Posterior cingulate gyrus (tissue), 11 donors: ENCODE data around the gene TSGA10IP.

Source experiments
- DNase-seq, 10 donors: peaks; one replicate each; pipeline versions ENCODE4 v3.0.0 to v3.0.0-alpha.2; 2020 to 2021; ENCODE audit warnings: mixed read lengths in 3 of 10
- intact Hi-C: fragments of 100-400 bp; cut with DNase I; formaldehyde crosslinking; loops from one replicate; pipeline ENCODE4 v1.15.1; 2023

The TSGA10IP gene

GRCh38 chr11:65945430-65945911, at the start of gene TSGA10IP:
TSS of gene TSGA10IP (plus strand) at chr11:65945480. CDS start at chr11:65945676, 196 bp downstream.
- intact Hi-C loops, result no loop called here
- DNase-seq, result peak in 2 of 10 donors; percentile 24 to 68

GRCh38 chr11:65895482-65895981, 49.7 kb upstream of the TSGA10IP start:
- peak in 2 of 10 donors; percentile 16 to 28 for DNase-seq
- intact Hi-C loops, result no loop called here

- intact Hi-C loops, result no loop called here
- DNase-seq, result peak in 2 of 10 donors; percentile 25 to 48
Measured at GRCh38 chr11:65896034-65896999, 49.0 kb upstream of the TSGA10IP start.

DNA sequence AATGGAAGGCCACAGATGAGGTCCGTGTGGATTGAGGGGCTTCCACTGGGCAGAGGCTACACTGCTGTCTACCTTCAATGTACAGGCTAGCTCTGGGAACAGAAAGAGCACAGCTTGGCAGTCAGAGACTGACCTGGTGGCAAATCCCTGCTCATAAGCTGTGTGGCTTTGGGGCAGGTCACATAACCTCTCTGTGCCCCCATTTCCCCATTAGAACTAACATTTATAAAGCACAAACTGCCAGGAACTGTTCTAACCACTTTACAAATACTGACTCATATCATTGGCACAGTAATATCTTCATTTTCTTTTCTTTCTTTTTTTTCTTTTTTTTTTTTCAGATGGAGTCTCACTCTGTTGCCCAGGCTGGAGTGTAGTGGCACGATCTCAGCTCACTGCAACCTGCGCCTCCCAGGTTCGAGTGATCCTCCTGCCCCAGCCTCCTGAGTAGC, 48.2 kb upstream of the TSGA10IP start:
- intact Hi-C loops, result no loop called here
- no peak for DNase-seq

DNA sequence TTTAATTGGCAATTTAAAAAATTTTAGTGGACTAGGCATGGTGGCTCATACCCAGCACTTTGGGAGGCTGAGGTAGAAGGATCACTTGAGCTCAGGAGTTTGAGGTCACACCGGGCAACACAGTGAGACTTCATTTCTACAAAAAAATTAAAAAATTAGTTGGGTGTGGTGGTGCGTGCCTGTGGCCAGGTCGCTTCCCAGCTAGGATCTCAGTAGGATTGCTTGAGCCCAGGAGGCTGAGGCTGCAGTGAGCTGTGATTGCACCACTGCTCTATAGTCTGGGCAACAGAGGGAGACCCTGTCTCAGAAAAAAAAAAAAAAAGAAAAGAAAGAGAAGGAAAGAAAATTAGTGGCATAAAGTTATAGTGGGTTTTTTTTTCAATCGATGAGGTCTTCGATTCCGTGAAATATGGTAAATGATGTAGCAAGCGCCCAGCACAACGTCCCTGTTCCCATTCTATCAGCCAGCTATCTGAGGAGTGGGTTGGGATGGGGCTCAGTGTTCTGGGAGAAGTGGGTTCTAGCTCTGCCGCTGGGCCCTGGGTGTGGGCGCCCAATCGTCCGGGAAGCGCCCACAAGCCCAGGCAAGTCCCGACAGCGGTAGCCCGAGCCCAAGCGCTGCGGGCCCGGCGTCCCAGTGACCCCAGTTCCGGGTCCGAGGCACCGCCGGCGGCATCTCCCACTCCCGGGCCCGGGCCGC, 46.5 kb upstream of the TSGA10IP start:
- intact Hi-C loops, result no loop called here

DNA sequence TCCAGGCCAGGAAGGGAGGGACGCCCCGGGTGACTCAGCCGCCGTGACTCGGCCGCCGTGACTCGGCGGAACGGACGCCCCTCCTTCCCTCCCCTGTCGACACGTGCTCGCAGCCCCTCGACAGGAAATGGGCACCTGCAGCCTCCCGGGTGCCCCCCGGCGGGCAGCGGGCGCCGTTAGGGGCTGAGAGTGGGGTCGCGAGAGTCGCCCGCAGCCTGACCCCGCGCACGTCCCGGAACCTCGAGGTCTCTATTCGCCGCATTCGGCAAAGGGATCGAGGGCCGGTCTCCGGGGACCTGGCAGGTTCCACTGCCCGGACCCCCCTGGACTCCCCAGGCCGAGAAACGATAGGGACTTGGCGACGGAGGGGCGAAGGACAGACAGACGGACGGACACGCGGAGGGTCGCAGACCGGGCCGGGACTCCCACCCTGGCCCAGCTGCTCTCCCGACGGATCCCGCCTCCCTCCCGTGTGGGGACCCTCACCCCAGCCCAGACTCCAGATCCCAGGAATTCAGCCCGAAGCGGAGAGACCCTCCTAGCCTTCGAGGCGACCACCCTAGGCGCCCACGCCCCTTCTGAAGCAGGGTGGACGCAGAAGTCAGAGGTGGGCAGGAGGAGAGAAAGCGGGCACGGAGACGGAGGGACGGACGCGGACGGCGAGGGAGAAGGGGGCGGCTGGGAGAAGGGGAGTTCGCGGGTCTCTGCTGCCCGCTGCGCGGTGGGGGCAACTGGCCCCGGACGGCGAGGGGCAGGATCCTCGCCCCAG, 45.7 kb upstream of the TSGA10IP start:
- DNase-seq, result peak in 2 of 10 donors; percentile 73 to 78
- intact Hi-C loops, result no loop called here

More for the DNA sequence above, 46.5 kb upstream of the TSGA10IP start:
- DNase-seq, result peak in 1 of 10 donors; percentile 12

- intact Hi-C loops, result no loop called here
- DNase-seq, result peak in 9 of 10 donors; percentile 36 to 93 (median 60)
Measured at GRCh38 chr11:65900125-65900898, 45.0 kb upstream of the TSGA10IP start, which contains the start of gene FOSL1. TSS of gene FOSL1 (minus strand) at chr11:65900388. CDS start at chr11:65900339, 49 bp downstream.

DNA sequence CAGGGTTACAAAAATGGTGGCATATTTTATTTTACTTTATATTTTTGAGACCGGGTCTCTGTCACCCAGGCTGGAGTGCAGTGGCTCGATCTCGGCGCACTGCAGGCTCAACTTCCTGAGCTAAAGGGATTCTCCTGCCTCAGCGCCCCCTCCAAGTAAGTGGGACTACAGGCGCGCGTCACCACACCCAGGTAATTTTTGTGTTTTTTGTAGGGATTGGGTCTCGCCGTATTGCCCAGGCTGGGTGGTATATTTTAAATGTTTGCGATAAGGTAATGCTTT, 44.4 kb upstream of the TSGA10IP start:
- intact Hi-C loops, result no loop called here

GRCh38 chr11:65903068-65903481, 42.2 kb upstream of the TSGA10IP start:
- peak in 2 of 10 donors; percentile 12 to 65 for DNase-seq
- intact Hi-C loops, result no loop called here

More for the DNA sequence above, 44.4 kb upstream of the TSGA10IP start:
- peak in 2 of 10 donors; percentile 36 to 55 for DNase-seq

- intact Hi-C loops, result no loop called here
- peak in 2 of 10 donors; percentile 13 to 20 for DNase-seq
Measured at GRCh38 chr11:65903715-65904114, 41.6 kb upstream of the TSGA10IP start.

DNA sequence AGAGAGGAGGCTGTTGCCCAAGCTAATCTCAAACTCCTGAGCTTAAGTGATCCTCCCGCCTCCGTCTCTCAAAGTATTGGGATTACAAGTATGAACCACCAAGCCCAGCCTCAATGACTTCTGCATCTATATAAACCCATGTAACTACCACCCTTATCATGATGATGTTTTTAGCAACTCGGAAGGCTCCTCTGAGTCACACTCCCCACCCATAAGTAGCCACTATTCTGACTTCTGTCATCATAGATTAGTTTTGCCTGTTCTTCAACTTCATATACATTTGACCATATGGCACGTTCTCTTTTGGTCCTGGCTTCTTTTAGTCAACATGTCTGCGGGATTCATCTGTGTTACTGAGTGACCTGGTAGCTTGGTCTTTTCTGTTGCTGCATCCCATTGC, 38.7 kb upstream of the TSGA10IP start:
- no peak for DNase-seq
- intact Hi-C loops, result no loop called here

- intact Hi-C loops, result no loop called here
Measured at GRCh38 chr11:65907878-65908277, 37.4 kb upstream of the TSGA10IP start.

GRCh38 chr11:65911682-65912568, 33.4 kb upstream of the TSGA10IP start:
- intact Hi-C loops, result no loop called here
- DNase-seq, result peak in 2 of 10 donors; percentile 60 to 67

More at GRCh38 chr11:65907878-65908277, 37.4 kb upstream of the TSGA10IP start:
- DNase-seq, result peak in 2 of 10 donors; percentile 22 to 55

GRCh38 chr11:65912845-65913244, 32.4 kb upstream of the TSGA10IP start:
- peak in 2 of 10 donors; percentile 34 to 54 for DNase-seq
- intact Hi-C loops, result no loop called here

DNA sequence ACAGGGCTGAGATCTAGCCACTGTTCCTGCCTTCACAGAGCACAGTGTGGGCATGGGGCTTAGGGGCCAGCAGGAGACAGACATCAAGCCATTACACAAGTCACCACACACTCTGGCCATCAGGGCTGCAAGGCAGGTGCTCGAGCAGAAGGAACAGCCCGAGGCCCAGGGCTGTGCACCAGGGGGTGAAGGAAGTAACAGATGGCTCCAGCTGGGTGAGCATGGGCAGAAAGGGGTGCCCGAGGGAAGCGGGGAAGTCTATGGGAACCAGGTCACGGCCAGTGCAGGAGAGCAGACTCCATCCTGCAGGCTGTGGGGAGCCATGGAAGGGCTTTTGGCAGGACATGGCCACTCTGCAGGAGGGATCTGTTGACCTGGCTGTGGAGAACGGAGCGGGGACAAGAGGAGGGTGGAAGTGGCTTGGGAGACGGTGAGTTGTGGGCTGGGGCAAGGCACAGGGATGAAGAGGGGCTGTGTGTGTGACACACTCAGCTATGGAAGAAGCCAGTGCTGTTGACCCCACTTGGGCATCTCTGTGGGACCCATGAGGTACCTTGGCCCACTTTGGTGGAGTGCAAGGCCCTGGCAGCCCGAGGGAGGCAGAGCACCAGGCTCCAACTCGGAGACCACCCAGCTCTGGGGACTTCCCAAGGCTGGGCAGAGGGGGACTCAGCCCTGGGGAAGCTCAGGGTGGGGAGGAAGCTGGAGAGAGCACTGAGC, 30.0 kb upstream of the TSGA10IP start:
- intact Hi-C loops, result no loop called here

DNA sequence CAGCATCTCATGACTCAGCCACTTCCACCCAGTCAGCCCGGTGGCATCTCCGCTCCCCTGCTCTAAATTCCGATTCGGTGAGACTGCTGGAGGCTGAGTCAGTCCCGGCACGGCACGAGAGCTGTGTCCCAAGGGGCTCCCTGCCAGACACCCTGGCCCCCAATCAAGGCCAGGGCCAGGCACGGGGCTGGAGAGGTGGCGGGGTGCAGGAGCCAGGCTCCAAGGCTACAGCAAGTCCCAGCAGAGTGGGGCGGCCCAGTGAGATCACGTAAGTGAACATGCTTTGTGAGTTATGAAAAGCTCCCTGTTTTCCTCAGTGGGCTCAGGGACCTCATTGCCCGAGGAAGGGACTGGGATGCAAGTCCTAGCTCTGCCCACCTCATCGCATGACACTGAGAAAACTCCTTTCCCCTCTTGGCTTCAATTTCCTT, 29.4 kb upstream of the TSGA10IP start:
- intact Hi-C loops, result no loop called here
- DNase-seq, result peak in 6 of 10 donors; percentile 14 to 93 (median 70)

More for the DNA sequence above, 30.0 kb upstream of the TSGA10IP start:
- DNase-seq, result peak in 2 of 10 donors; percentile 74 to 78

DNA sequence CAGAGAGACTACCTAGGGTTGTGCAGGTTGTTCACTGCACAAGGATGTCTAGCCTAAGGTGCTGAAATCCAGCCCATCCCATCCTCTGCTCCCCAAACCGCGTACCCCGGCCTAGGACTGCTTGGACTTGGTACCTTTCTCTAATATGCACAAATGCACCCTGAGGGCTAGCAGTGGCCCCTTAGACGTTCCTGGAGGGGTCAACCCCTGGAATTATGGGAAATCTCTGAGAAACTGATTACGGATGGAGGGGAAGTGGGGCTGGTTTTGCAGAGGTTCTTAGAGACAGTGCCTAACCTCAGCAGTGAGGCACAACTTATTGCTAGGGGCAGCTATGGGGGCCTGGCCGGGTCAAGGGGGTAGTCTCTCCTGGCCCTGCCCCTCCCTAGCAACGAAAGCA, 28.9 kb upstream of the TSGA10IP start:
- intact Hi-C loops, result no loop called here
- peak in 2 of 10 donors; percentile 54 to 62 for DNase-seq
